GM18502 (cell line): Measurements from ENCODE around the gene SLMAP.
A peak's percentile ranks its signal among the peaks of the same experiment; 100 is the strongest.

ENCODE experiments used
- ATAC-seq: cut with Tn5 transposase; IDR thresholded peaks from one replicate; pipeline ENCODE4 v1.9.1; 2021; ENCODE audit warnings: mild to moderate bottlenecking; ENCODE audit not compliant: unreplicated experiment, poor library complexity

Gene SLMAP

GRCh38 chr3:57749542-57749941 lies 6.6 kb upstream of the SLMAP start:
- ATAC-seq, result no peak

- no peak for ATAC-seq
These were observed 3.8 kb upstream of the SLMAP start for GRCh38 chr3:57752307-57752706.

- no peak for ATAC-seq
These were observed 3.1 kb upstream of the SLMAP start for GRCh38 chr3:57753016-57753415.

- ATAC-seq, result no peak
These were observed 787 bp upstream of the SLMAP start for GRCh38 chr3:57755368-57755675.

GRCh38 chr3:57756528-57757401 lies 656 bp downstream of the SLMAP start:
- ATAC-seq, result peak; percentile 21

GRCh38 chr3:57757642-57758297 lies 1.7 kb downstream of the SLMAP start:
- ATAC-seq, result no peak

GRCh38 chr3:57758686-57759085 lies 2.6 kb downstream of the SLMAP start:
- no peak for ATAC-seq

- ATAC-seq, result no peak
These were observed 8.7 kb downstream of the SLMAP start for GRCh38 chr3:57764794-57765193.

- no peak for ATAC-seq
These were observed 12.5 kb downstream of the SLMAP start for GRCh38 chr3:57768595-57768994.

- no peak for ATAC-seq
These were observed 14.1 kb downstream of the SLMAP start for GRCh38 chr3:57770009-57770827.

GRCh38 chr3:57772251-57772650 lies 16.1 kb downstream of the SLMAP start:
- ATAC-seq, result no peak

GRCh38 chr3:57777774-57778173 lies 21.7 kb downstream of the SLMAP start:
- ATAC-seq, result no peak

- no peak for ATAC-seq
These were observed 22.4 kb downstream of the SLMAP start for GRCh38 chr3:57778494-57778893.

- ATAC-seq, result no peak
These were observed 23.6 kb downstream of the SLMAP start for GRCh38 chr3:57779666-57780065.

GRCh38 chr3:57783186-57784088 lies 27.3 kb downstream of the SLMAP start:
- ATAC-seq, result no peak

GRCh38 chr3:57784089-57784735 lies 28.1 kb downstream of the SLMAP start:
- ATAC-seq, result no peak

GRCh38 chr3:57785446-57785845 lies 29.3 kb downstream of the SLMAP start:
- no peak for ATAC-seq

GRCh38 chr3:57787867-57788623 lies 31.9 kb downstream of the SLMAP start:
- peak; percentile 96 for ATAC-seq

- ATAC-seq, result no peak
These were observed 32.5 kb downstream of the SLMAP start for GRCh38 chr3:57788624-57789018.
